Osteocyte (in vitro differentiated cells): ENCODE results near the gene ASMT. TPM values are rescaled to one million over a fixed set of nuclear protein-coding genes. Genes with fewer than 3 reads are reported as not detected.

Experiments
- DNase-seq: peaks from one replicate; pipeline ENCODE4 v3.0.0; 2021; ENCODE audit warnings: mixed read lengths; ENCODE audit not compliant: unreplicated experiment; ENCODE audit errors: extremely low spot score
- H3K27ac Mint-ChIP-seq: one replicate; pipeline ENCODE4 v1.8.0; 2021; ENCODE audit warnings: mild to moderate bottlenecking, mixed read lengths; ENCODE audit not compliant: unreplicated experiment
- H3K27me3 Mint-ChIP-seq: one replicate; pipeline ENCODE4 v1.8.0; 2021; ENCODE audit warnings: mixed read lengths; ENCODE audit not compliant: unreplicated experiment
- H3K36me3 Mint-ChIP-seq: one replicate; pipeline ENCODE4 v1.8.0; 2021; ENCODE audit warnings: mixed read lengths; ENCODE audit not compliant: unreplicated experiment
- H3K4me1 Mint-ChIP-seq: one replicate; pipeline ENCODE4 v1.8.0; 2021; ENCODE audit warnings: mixed read lengths; ENCODE audit not compliant: unreplicated experiment
- H3K4me3 Mint-ChIP-seq: one replicate; pipeline ENCODE4 v1.8.0; 2021; ENCODE audit warnings: mild to moderate bottlenecking, moderate library complexity, mixed read lengths; ENCODE audit not compliant: unreplicated experiment
- H3K9me3 Mint-ChIP-seq: one replicate; pipeline ENCODE4 v1.8.0; 2021; ENCODE audit warnings: mixed read lengths; ENCODE audit not compliant: unreplicated experiment
- total RNA-seq: library from RNA; stranded (reverse); gene quantifications from 2 replicates; pipeline ENCODE4 v1.2.1, GENCODE V29; 2021
- TF ChIP-seq, protein P1 (sequence below): fragments of 200-600 bp; sonication (generic); IDR thresholded peaks from 2 replicates; pipeline ENCODE4 v1.5.0; 2021; ENCODE audit warnings: antibody characterized with exemption, mild to moderate bottlenecking, moderate library complexity

ASMT gene
- total RNA-seq, 1 donor from 2014 or later: not detected

- Mint-ChIP-seq H3K36me3 (no peaks in the 10 kb centered on the region), H3K4me3 (no peak overlapping the region), H3K9me3 (no peaks in the 10 kb centered on the region), H3K27me3 (peaks cover 10% of the 10 kb centered on the region), H3K4me1 (peaks cover 13% of the 10 kb centered on the region), H3K27ac (no peak overlapping the region)
- TF ChIP-seq, protein P1, sequence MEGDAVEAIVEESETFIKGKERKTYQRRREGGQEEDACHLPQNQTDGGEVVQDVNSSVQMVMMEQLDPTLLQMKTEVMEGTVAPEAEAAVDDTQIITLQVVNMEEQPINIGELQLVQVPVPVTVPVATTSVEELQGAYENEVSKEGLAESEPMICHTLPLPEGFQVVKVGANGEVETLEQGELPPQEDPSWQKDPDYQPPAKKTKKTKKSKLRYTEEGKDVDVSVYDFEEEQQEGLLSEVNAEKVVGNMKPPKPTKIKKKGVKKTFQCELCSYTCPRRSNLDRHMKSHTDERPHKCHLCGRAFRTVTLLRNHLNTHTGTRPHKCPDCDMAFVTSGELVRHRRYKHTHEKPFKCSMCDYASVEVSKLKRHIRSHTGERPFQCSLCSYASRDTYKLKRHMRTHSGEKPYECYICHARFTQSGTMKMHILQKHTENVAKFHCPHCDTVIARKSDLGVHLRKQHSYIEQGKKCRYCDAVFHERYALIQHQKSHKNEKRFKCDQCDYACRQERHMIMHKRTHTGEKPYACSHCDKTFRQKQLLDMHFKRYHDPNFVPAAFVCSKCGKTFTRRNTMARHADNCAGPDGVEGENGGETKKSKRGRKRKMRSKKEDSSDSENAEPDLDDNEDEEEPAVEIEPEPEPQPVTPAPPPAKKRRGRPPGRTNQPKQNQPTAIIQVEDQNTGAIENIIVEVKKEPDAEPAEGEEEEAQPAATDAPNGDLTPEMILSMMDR: no peak
- DNase-seq: no peak
Measured at GRCh38 chrX:1659664-1660461, 45.0 kb downstream of the ASMT start.

DNA sequence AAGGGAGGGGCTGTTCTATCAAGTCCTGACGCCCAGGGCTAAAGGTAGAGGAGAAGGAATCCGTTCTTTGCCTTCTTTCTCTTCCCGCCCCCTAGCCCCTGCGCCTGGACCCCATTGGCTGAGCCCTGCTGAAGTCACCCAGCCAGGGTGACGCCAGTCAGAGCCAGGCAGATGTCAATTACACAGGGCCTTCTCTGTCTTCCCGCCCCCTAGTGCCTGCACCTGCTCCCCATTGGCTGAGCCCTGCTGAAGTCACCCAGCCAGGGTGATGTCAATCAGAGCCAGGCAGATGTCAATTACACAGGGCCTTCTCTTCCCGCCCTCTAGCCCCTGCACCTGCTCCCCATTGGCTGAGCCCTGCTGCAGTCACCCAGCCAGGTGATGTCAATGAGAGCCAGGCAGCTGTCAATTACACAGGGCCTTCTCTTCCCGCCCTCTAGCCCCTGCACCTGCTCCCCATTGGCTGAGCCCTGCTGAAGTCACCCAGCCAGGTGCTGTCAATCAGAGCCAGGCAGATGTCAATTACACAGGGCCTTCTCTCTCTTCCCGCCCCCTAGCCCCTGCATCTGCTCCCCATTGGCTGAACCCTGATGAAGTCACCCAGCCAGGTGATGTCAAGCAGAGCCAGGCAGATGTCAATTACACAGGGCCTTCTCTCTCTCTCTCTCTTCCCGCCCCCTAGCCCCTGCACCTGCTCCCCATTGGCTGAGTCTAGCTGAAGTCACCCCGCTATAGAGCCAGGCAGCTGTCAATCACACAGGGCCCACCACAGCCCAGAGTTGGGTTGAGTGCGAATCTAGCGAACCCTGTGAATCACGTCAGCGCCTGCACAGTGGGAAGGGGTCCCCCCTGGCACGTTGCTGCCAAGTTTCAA lies 46.4 kb downstream of the ASMT start:
- Mint-ChIP-seq H3K36me3 (no peaks in the 10 kb centered on the region), H3K27me3 (peaks cover 14% of the 10 kb centered on the region), H3K4me1 (peaks cover 13% of the 10 kb centered on the region), H3K4me3 (no peak overlapping the region), H3K9me3 (no peaks in the 10 kb centered on the region), H3K27ac (no peak overlapping the region)
- no peak for DNase-seq
- TF ChIP-seq, protein P1: no peak

DNA sequence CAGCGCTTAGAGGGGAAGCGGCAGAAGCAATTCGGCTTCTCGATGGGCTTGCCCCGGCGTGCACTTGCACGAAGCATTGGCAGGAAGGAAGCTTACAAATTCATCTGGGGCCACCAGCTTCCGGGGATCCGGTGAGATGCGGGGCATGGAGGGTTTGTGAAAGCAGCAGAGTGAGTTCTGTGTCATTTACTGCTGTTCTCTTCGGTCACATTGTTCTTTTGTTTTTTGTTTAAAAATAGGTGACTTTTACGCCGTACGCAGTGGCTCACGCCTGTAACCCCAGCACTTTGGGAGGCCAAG lies 47.0 kb downstream of the ASMT start:
- TF ChIP-seq, protein P1: no peak
- Mint-ChIP-seq H3K27ac (no peak overlapping the region), H3K9me3 (peaks cover 4% of the 10 kb centered on the region), H3K4me1 (peaks cover 13% of the 10 kb centered on the region), H3K36me3 (no peaks in the 10 kb centered on the region), H3K4me3 (no peak overlapping the region), H3K27me3 (peaks cover 14% of the 10 kb centered on the region)
- no peak for DNase-seq

- Mint-ChIP-seq H3K27me3 (peaks cover 14% of the 10 kb centered on the region), H3K4me1 (no peaks in the 10 kb centered on the region), H3K4me3 (no peak overlapping the region), H3K27ac (no peak overlapping the region), H3K9me3 (peaks cover 8% of the 10 kb centered on the region), H3K36me3 (no peaks in the 10 kb centered on the region)
- DNase-seq: no peak
- TF ChIP-seq, protein P1: no peak
Measured at GRCh38 chrX:1667566-1667965, 52.7 kb downstream of the ASMT start.

GRCh38 chrX:1673337-1673736 lies 58.5 kb downstream of the ASMT start:
- no peak overlapping the region for H3K4me3 Mint-ChIP-seq
- H3K27ac Mint-ChIP-seq: no peak overlapping the region
- no peaks in the 10 kb centered on the region for H3K9me3 Mint-ChIP-seq
- no peaks in the 10 kb centered on the region for H3K36me3 Mint-ChIP-seq
- no peaks in the 10 kb centered on the region for H3K4me1 Mint-ChIP-seq
- DNase-seq: no peak
- TF ChIP-seq, protein P1: peak; percentile 70
- no peaks in the 10 kb centered on the region for H3K27me3 Mint-ChIP-seq
